ENCODE data around the gene PDIA3.

GRCh38 chr15:43702701-43703424 lies 43.4 kb upstream of the PDIA3 start:
- no peak for TF ChIP-seq GATA3 (IDR thresholded peaks at IDR 0.05; ENCODE audit: low read depth, low read length)
- TF ChIP-seq GATA2 (IDR thresholded peaks at IDR 0.05; ENCODE audit: low read depth, low read length), result no peak

All from SH-SY5Y (cell line).